ENCODE measurements around the gene COL27A1. TPM values are rescaled to one million over a fixed set of nuclear protein-coding genes. Genes with fewer than 3 reads are reported as not detected.
"Not testable (repeated sequence)": the region's sequence is repeated elsewhere in the genome, so short reads cannot be mapped to it uniquely, and the experiment has no call there.

The COL27A1 gene
- total RNA-seq, 2 experiments from 2014 or later = not detected

DNA sequence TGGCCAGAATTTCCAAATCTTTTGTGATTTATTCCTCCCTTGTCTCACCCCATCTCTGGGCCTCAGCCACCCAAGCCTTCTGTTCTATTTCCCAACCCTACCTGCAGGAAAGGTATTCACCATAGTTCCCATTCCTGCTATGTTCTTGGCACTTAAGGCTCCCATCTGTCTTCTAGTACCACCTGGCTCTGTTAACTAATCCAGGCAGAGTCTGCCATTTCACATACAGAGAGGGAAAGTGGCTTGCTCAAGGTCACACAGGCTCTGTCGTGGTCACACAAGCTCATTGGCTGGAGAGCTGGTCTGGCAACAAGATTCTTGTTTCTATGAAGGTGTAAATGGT lies 35.2 kb downstream of the COL27A1 start:
- Histone ChIP-seq H3K79me2 (ENCODE audit: insufficient read depth, low read depth, low read length) (no peaks in the 10 kb centered on the region), H3K4me2 (ENCODE audit: low read length) (no peak overlapping the region), H3K9me3 (ENCODE audit: low read length) (no peaks in the 10 kb centered on the region), H3K4me3 (ENCODE audit: low read depth, low read length, poor library complexity, severe bottlenecking) (no peak overlapping the region), H2AFZ (ENCODE audit: low read length) (no peak overlapping the region), H3K9me2 (ENCODE audit: insufficient read depth, low read length) (no peaks in the 10 kb centered on the region), H3K27ac (ENCODE audit: low read depth, low read length, poor library complexity, severe bottlenecking) (no peak overlapping the region), H3K36me3 (ENCODE audit: insufficient read depth, low read length) (no peaks in the 10 kb centered on the region), H4K20me1 (ENCODE audit: insufficient read depth, low read length) (no peaks in the 10 kb centered on the region), H3K4me1 (ENCODE audit: insufficient read depth, low read length, poor library complexity, severe bottlenecking) (no peaks in the 10 kb centered on the region)
- no TSS peak for BruUV-seq (replicated peaks)
- ChIA-PET POLR2A (no interaction called here), CTCF (ENCODE audit: unreplicated experiment) (no interaction called here)
- no peak for TF ChIP-seq EZH2phosphoT487 (IDR thresholded peaks at IDR 0.05; ENCODE audit: borderline replicate concordance, low read depth, low read length)
- no peak for TF ChIP-seq CTCF (conservative IDR thresholded peaks at IDR 0.05; ENCODE audit: low read length)
- no peak for DNase-seq (ENCODE audit: low spot score)
- intact Hi-C loops (cut with micrococcal nuclease; ENCODE audit: unreplicated experiment) = no loop called here

GRCh38 chr9:114191402-114191801 lies 36.1 kb downstream of the COL27A1 start:
- DNase-seq (ENCODE audit: low spot score); H3K27ac ChIP-seq (ENCODE audit: low read depth, low read length, poor library complexity, severe bottlenecking); H3K9me2 ChIP-seq (ENCODE audit: insufficient read depth, low read length); BruUV-seq (replicated peaks); H2AFZ ChIP-seq (ENCODE audit: low read length); H3K4me1 ChIP-seq (ENCODE audit: insufficient read depth, low read length, poor library complexity, severe bottlenecking); CTCF ChIA-PET (ENCODE audit: unreplicated experiment); intact Hi-C loops (cut with micrococcal nuclease; ENCODE audit: unreplicated experiment); H3K4me3 ChIP-seq (ENCODE audit: low read depth, low read length, poor library complexity, severe bottlenecking); POLR2A ChIA-PET; H4K20me1 ChIP-seq (ENCODE audit: insufficient read depth, low read length); H3K79me2 ChIP-seq (ENCODE audit: insufficient read depth, low read depth, low read length); H3K9me3 ChIP-seq (ENCODE audit: low read length); H3K36me3 ChIP-seq (ENCODE audit: insufficient read depth, low read length); H3K4me2 ChIP-seq (ENCODE audit: low read length): not testable (repeated sequence)

- no peak for DNase-seq (ENCODE audit: low spot score)
- H3K4me3 ChIP-seq (ENCODE audit: low read depth, low read length, poor library complexity, severe bottlenecking) = no peak overlapping the region
- no peaks in the 10 kb centered on the region for H3K4me1 ChIP-seq (ENCODE audit: insufficient read depth, low read length, poor library complexity, severe bottlenecking)
- H2AFZ ChIP-seq (ENCODE audit: low read length) = no peak overlapping the region
- intact Hi-C loops (cut with micrococcal nuclease; ENCODE audit: unreplicated experiment) = no loop called here
- H3K36me3 ChIP-seq (ENCODE audit: insufficient read depth, low read length) = no peaks in the 10 kb centered on the region
- no peaks in the 10 kb centered on the region for H3K9me3 ChIP-seq (ENCODE audit: low read length)
- H3K4me2 ChIP-seq (ENCODE audit: low read length) = no peak overlapping the region
- BruUV-seq (replicated peaks) = no TSS peak
- TF ChIP-seq CTCF (conservative IDR thresholded peaks at IDR 0.05; ENCODE audit: low read length) (no peak), EZH2phosphoT487 (IDR thresholded peaks at IDR 0.05; ENCODE audit: borderline replicate concordance, low read depth, low read length) (no peak)
- H4K20me1 ChIP-seq (ENCODE audit: insufficient read depth, low read length) = no peaks in the 10 kb centered on the region
- ChIA-PET CTCF (ENCODE audit: unreplicated experiment) (no interaction called here), POLR2A (no interaction called here)
- H3K9me2 ChIP-seq (ENCODE audit: insufficient read depth, low read length) = no peaks in the 10 kb centered on the region
- H3K79me2 ChIP-seq (ENCODE audit: insufficient read depth, low read depth, low read length) = no peaks in the 10 kb centered on the region
- no peak overlapping the region for H3K27ac ChIP-seq (ENCODE audit: low read depth, low read length, poor library complexity, severe bottlenecking)
Measured at GRCh38 chr9:114192539-114192938, 37.2 kb downstream of the COL27A1 start.
